ENCODE measurements around the gene PGM3. TPM values are rescaled to one million over a fixed set of nuclear protein-coding genes. Genes with fewer than 3 reads are reported as not detected.
"Not testable (repeated sequence)": the region's sequence is repeated elsewhere in the genome, so short reads cannot be mapped to it uniquely, and the experiment has no call there.

PGM3 gene
- total RNA-seq, 1 donor from 2014 or later, result 12.0 TPM

- intact Hi-C loops (cut with DNase I), result loop anchor here (10.0 kb wide), 1 partner anchor 947 kb away; the partner anchor contains the start of gene IBTK
- not testable (repeated sequence) for ATAC-seq (ENCODE audit: poor library complexity); DNase-seq
These were observed 1.1 kb downstream of the PGM3 start for GRCh38 chr6:83191974-83192373.

GRCh38 chr6:83190626-83191025, 2.4 kb downstream of the PGM3 start:
- DNase-seq (no peak), ATAC-seq (ENCODE audit: poor library complexity) (no peak)
- intact Hi-C loops (cut with DNase I), result loop anchor here (10.0 kb wide), 1 partner anchor 946 kb away; the partner anchor contains the start of gene IBTK

GRCh38 chr6:83188501-83188900, 4.6 kb downstream of the PGM3 start:
- no peak for ATAC-seq (ENCODE audit: poor library complexity)
- intact Hi-C loops (cut with DNase I), result no loop called here

GRCh38 chr6:83185096-83185495, 8.0 kb downstream of the PGM3 start:
- ATAC-seq (ENCODE audit: poor library complexity), result no peak
- intact Hi-C loops (cut with DNase I), result no loop called here
- DNase-seq, result no peak

More at GRCh38 chr6:83188501-83188900, 4.6 kb downstream of the PGM3 start:
- DNase-seq, result no peak

- intact Hi-C loops (cut with DNase I), result no loop called here
- DNase-seq, result peak; percentile 39
- peak; percentile 60 for ATAC-seq (ENCODE audit: poor library complexity)
These were observed 9.8 kb downstream of the PGM3 start for GRCh38 chr6:83183082-83183828.

- ATAC-seq (ENCODE audit: poor library complexity) (no peak), DNase-seq (no peak)
- intact Hi-C loops (cut with DNase I), result no loop called here
These were observed 11.0 kb downstream of the PGM3 start for GRCh38 chr6:83182114-83182513.

- intact Hi-C loops (cut with DNase I), result no loop called here
- DNase-seq (no peak), ATAC-seq (ENCODE audit: poor library complexity) (no peak)
These were observed 12.6 kb downstream of the PGM3 start for GRCh38 chr6:83180426-83180950.

- DNase-seq, result no peak
- intact Hi-C loops (cut with DNase I), result no loop called here
- ATAC-seq (ENCODE audit: poor library complexity), result no peak
These were observed 16.8 kb downstream of the PGM3 start for GRCh38 chr6:83176246-83176645.

- ATAC-seq (ENCODE audit: poor library complexity), result no peak
- intact Hi-C loops (cut with DNase I), result no loop called here
- DNase-seq, result no peak
These were observed 23.6 kb downstream of the PGM3 start for GRCh38 chr6:83169511-83169910.

- ATAC-seq (ENCODE audit: poor library complexity), result no peak
- intact Hi-C loops (cut with DNase I), result no loop called here
- DNase-seq, result no peak
These were observed 24.0 kb downstream of the PGM3 start for GRCh38 chr6:83169106-83169505.

GRCh38 chr6:83168556-83168955, 24.5 kb downstream of the PGM3 start:
- intact Hi-C loops (cut with DNase I), result no loop called here
- ATAC-seq (ENCODE audit: poor library complexity) (no peak), DNase-seq (no peak)

GRCh38 chr6:83167726-83168278, 25.3 kb downstream of the PGM3 start:
- no peak for DNase-seq
- intact Hi-C loops (cut with DNase I), result no loop called here
- ATAC-seq (ENCODE audit: poor library complexity), result no peak

GRCh38 chr6:83160167-83160566, 32.9 kb downstream of the PGM3 start:
- intact Hi-C loops (cut with DNase I), result no loop called here
- ATAC-seq (ENCODE audit: poor library complexity) (peak; percentile 34), DNase-seq (no peak)

- intact Hi-C loops (cut with DNase I), result no loop called here
- ATAC-seq (ENCODE audit: poor library complexity), result peak; percentile 68
These were observed 37.3 kb downstream of the PGM3 start for GRCh38 chr6:83155794-83156193.

GRCh38 chr6:83153883-83154521, 39.1 kb downstream of the PGM3 start:
- ATAC-seq (ENCODE audit: poor library complexity) (no peak), DNase-seq (no peak)
- intact Hi-C loops (cut with DNase I), result no loop called here

More at GRCh38 chr6:83155794-83156193, 37.3 kb downstream of the PGM3 start:
- DNase-seq, result no peak

GRCh38 chr6:83152913-83153312, 40.2 kb downstream of the PGM3 start:
- DNase-seq, result no peak
- ATAC-seq (ENCODE audit: poor library complexity), result no peak
- intact Hi-C loops (cut with DNase I), result no loop called here

GRCh38 chr6:83151114-83151513, 42.0 kb downstream of the PGM3 start:
- no peak for ATAC-seq (ENCODE audit: poor library complexity)
- intact Hi-C loops (cut with DNase I), result no loop called here
- DNase-seq, result no peak

- intact Hi-C loops (cut with DNase I), result no loop called here
- DNase-seq, result no peak
- no peak for ATAC-seq (ENCODE audit: poor library complexity)
These were observed 54.3 kb downstream of the PGM3 start for GRCh38 chr6:83138758-83139157.

- DNase-seq (no peak), ATAC-seq (ENCODE audit: poor library complexity) (no peak)
- intact Hi-C loops (cut with DNase I), result no loop called here
These were observed 54.8 kb downstream of the PGM3 start for GRCh38 chr6:83138118-83138722.
